ENCODE results near the gene AFAP1. TPM values are rescaled to one million over a fixed set of nuclear protein-coding genes. Genes with fewer than 3 reads are reported as not detected.

AFAP1 gene
- total RNA-seq, 1 donor from 2014 or later = 6.7 TPM

DNA sequence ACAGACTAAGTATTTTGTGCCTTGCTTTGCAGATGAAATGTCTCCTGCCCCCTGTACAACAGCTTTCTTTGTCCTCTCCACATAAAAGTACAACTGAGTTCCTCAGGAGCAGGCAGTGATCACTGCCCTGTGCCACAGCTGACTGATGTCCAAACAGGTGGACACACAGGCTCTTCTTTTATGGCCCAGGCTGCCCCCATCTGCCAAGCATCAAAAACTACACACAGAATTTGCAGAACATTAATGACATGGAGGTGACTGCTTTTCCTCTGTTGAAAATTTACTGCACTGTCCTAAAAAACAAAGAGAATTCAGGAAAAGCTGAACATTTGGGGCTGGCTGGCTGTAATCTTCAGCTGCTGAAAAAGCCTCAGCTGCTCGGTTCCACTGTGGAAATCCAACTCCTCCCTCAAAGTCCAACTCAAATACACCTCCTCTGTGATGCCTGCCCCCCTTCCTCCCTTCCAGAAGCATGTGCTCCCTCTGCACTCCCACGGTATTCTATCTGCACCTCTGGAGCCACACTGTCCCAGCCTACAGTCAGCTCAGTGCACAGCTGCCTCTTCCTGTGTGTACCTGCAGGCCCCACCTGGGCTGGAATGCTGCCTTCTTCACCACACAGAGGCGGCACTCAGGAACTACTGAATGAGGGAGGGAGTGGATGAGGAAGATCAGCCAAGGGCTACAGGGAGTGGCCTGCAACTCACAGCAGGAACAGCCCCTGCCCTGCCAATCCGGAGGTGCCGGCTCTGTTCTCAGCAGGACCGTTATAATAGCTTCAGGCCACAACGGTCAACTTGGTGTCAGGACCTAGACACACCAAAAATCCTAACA is 10.3 kb downstream of the AFAP1 start:
- Mint-ChIP-seq H3K27me3 (ENCODE audit: insufficient read depth, low read depth) (peaks cover 7% of the 10 kb centered on the region), H3K36me3 (peaks cover 5% of the 10 kb centered on the region), H3K4me3 (no peak overlapping the region), H3K27ac (no peak overlapping the region), H3K4me1 (peaks cover 21% of the 10 kb centered on the region), H3K9me3 (peaks cover 3% of the 10 kb centered on the region)
- peaks cover 3% of the 10 kb centered on the region for H3F3A ChIP-seq (ENCODE audit: low read depth)
- TF ChIP-seq, protein P1, sequence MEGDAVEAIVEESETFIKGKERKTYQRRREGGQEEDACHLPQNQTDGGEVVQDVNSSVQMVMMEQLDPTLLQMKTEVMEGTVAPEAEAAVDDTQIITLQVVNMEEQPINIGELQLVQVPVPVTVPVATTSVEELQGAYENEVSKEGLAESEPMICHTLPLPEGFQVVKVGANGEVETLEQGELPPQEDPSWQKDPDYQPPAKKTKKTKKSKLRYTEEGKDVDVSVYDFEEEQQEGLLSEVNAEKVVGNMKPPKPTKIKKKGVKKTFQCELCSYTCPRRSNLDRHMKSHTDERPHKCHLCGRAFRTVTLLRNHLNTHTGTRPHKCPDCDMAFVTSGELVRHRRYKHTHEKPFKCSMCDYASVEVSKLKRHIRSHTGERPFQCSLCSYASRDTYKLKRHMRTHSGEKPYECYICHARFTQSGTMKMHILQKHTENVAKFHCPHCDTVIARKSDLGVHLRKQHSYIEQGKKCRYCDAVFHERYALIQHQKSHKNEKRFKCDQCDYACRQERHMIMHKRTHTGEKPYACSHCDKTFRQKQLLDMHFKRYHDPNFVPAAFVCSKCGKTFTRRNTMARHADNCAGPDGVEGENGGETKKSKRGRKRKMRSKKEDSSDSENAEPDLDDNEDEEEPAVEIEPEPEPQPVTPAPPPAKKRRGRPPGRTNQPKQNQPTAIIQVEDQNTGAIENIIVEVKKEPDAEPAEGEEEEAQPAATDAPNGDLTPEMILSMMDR (IDR thresholded peaks at IDR 0.05) = peak; percentile 48
- TF ChIP-seq EZH2 (IDR thresholded peaks at IDR 0.05) (no peak), EZH2phosphoT487 (IDR thresholded peaks at IDR 0.05) (no peak)
- no peak overlapping the region for H3K9ac ChIP-seq
- peak overlapping the region; percentile 32 for H3K4me2 ChIP-seq
- H3K36me3 ChIP-seq = no peaks in the 10 kb centered on the region
- H3K79me2 ChIP-seq (ENCODE audit: low read depth) = peaks cover 11% of the 10 kb centered on the region
- no peaks in the 10 kb centered on the region for H3K27me3 ChIP-seq
- H3K9me3 ChIP-seq (ENCODE audit: low read depth) = no peaks in the 10 kb centered on the region
- peak; percentile 46 for DNase-seq (ENCODE audit: low spot score)
- peaks cover 9% of the 10 kb centered on the region for H3K4me1 ChIP-seq
- no peak overlapping the region for H3K27ac ChIP-seq
- H4K20me1 ChIP-seq (ENCODE audit: low read depth) = peaks cover 15% of the 10 kb centered on the region
- no peak overlapping the region for H2AFZ ChIP-seq (replicated peaks)
- H3K4me3 ChIP-seq = no peak overlapping the region

DNA sequence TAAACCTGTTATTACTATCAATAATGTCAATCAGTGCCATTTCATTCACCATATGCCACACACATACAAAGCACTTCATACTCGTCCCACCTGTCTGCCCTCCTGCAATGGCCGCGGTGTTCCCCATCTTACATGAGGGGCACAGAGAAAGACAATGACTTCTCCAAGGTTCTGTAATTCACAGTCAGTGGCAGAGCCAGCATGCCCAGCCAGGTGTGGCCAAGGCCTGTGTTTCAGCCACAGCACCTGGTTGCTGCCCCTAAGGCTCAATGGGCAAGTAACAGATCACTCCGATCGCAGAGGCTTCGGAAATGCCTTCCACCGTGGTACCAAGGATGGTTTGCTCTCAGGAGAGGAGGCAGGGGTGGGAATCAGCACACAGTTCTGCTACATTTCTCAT is 10.9 kb downstream of the AFAP1 start:
- H3K9me3 Mint-ChIP-seq = peaks cover 3% of the 10 kb centered on the region
- H3K36me3 ChIP-seq = no peaks in the 10 kb centered on the region
- H2AFZ ChIP-seq (replicated peaks) = no peak overlapping the region
- no peak overlapping the region for H3K4me2 ChIP-seq
- H4K20me1 ChIP-seq (ENCODE audit: low read depth) = peaks cover 15% of the 10 kb centered on the region
- no peaks in the 10 kb centered on the region for H3K27me3 ChIP-seq
- peaks cover 11% of the 10 kb centered on the region for H3K79me2 ChIP-seq (ENCODE audit: low read depth)
- H3K9me3 ChIP-seq (ENCODE audit: low read depth) = no peaks in the 10 kb centered on the region
- H3K9ac ChIP-seq = no peak overlapping the region
- peaks cover 3% of the 10 kb centered on the region for H3F3A ChIP-seq (ENCODE audit: low read depth)
- H3K4me3 ChIP-seq = no peak overlapping the region
- H3K4me3 Mint-ChIP-seq = no peak overlapping the region
- H3K27ac ChIP-seq = no peak overlapping the region
- no peak overlapping the region for H3K27ac Mint-ChIP-seq
- peaks cover 9% of the 10 kb centered on the region for H3K4me1 ChIP-seq
- peaks cover 7% of the 10 kb centered on the region for H3K27me3 Mint-ChIP-seq (ENCODE audit: insufficient read depth, low read depth)
- no peak for DNase-seq (ENCODE audit: low spot score)
- H3K4me1 Mint-ChIP-seq = peaks cover 18% of the 10 kb centered on the region
- peaks cover 5% of the 10 kb centered on the region for H3K36me3 Mint-ChIP-seq
- TF ChIP-seq EZH2 (IDR thresholded peaks at IDR 0.05) = no peak
- TF ChIP-seq, protein P1 (IDR thresholded peaks at IDR 0.05) = no peak
- no peak for TF ChIP-seq EZH2phosphoT487 (IDR thresholded peaks at IDR 0.05)

DNA sequence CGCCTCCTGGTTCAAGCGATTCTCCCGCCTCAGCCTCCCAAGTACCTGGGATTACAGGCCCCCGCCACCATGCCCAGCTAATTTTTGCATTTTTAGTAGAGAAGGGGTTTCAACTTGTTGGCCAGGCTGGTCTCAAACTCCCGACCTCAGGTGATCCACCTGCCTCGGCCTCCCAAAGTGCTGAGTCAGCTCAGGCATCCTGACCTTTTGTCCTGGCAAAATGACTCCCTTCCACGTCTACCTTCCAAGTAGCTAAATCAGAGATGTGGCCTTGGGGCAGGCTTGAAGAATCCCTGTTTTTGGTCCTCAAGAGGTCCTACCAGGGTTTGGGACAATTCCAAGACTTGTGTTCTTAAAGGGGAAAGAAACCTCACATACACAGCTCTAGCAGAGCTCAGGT is 12.8 kb downstream of the AFAP1 start:
- Histone ChIP-seq H3K4me2 (no peak overlapping the region), H3K79me2 (ENCODE audit: low read depth) (peaks cover 11% of the 10 kb centered on the region)
- TF ChIP-seq EZH2 (IDR thresholded peaks at IDR 0.05) = no peak
- no peak for TF ChIP-seq EZH2phosphoT487 (IDR thresholded peaks at IDR 0.05)
- TF ChIP-seq, protein P1 (IDR thresholded peaks at IDR 0.05) = no peak

More for the DNA sequence above, 12.8 kb downstream of the AFAP1 start:
- DNase-seq (ENCODE audit: low spot score) = no peak
- no peak overlapping the region for H3K27ac Mint-ChIP-seq
- peaks cover 3% of the 10 kb centered on the region for H3K36me3 Mint-ChIP-seq
- Histone ChIP-seq H2AFZ (replicated peaks) (no peak overlapping the region), H4K20me1 (ENCODE audit: low read depth) (peaks cover 15% of the 10 kb centered on the region), H3K4me1 (peaks cover 9% of the 10 kb centered on the region), H3K9ac (no peak overlapping the region), H3K27ac (no peak overlapping the region), H3F3A (ENCODE audit: low read depth) (peaks cover 3% of the 10 kb centered on the region), H3K4me3 (no peak overlapping the region), H3K9me3 (ENCODE audit: low read depth) (no peaks in the 10 kb centered on the region), H3K27me3 (no peaks in the 10 kb centered on the region), H3K36me3 (no peaks in the 10 kb centered on the region)
- peaks cover 18% of the 10 kb centered on the region for H3K4me1 Mint-ChIP-seq
- H3K4me3 Mint-ChIP-seq = no peak overlapping the region
- H3K27me3 Mint-ChIP-seq (ENCODE audit: insufficient read depth, low read depth) = peaks cover 4% of the 10 kb centered on the region
- peaks cover 3% of the 10 kb centered on the region for H3K9me3 Mint-ChIP-seq

Measured in neural progenitor cell (in vitro differentiated cells).